ENCODE results near the gene TRAPPC2L.
"Not testable (repeated sequence)": the region's sequence is repeated elsewhere in the genome, so short reads cannot be mapped to it uniquely, and the experiment has no call there.

The TRAPPC2L gene

DNA sequence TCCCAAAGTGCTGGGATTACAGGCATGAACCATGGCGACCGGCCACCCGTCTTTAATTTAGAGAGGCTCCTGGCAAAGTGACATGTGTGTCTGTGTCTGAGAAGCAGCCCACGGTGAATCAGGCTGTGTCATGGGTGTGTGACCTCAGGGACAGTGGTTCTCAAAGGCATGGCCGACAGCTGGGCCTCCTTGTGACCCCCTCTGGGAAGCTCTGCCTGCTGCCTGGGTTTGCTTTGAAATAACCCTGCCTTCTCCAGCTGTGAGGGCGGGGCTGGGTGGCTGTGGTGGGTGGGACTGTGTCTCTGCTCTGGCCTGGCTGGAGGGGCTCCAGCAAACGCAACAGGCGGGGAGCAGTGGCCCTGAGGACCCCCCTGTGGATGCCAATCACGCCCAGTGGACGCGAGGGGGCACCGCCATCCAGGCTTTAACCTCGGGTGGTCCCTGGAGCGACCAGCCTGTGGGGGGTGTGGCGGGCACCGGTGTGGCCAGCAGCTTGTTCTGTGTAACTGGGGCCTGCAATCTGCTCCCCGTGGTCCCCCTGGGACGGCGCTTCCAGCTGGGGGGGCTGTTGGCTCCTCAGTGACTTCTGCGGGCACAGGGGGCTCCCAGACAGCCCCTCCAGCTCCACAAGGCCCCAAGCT, 36.4 kb upstream of the TRAPPC2L start:
- Histone ChIP-seq H3K9ac (ENCODE audit: low read depth, low read length) (no peak overlapping the region), H3K27me3 (ENCODE audit: control insufficient read depth, insufficient read depth, low read length) (no peaks in the 10 kb centered on the region), H3K27ac (ENCODE audit: low read depth, low read length) (no peak overlapping the region), H3K4me1 (ENCODE audit: control insufficient read depth, insufficient read depth, low read length) (no peaks in the 10 kb centered on the region), H3K4me3 (ENCODE audit: low read depth, low read length) (no peak overlapping the region), H3K36me3 (ENCODE audit: control insufficient read depth, insufficient read depth, low read length) (peaks cover 9% of the 10 kb centered on the region; the same call in 1 of the 2 replicates), H3K9me3 (ENCODE audit: control insufficient read depth, insufficient read depth, low read length) (no peaks in the 10 kb centered on the region)

DNA sequence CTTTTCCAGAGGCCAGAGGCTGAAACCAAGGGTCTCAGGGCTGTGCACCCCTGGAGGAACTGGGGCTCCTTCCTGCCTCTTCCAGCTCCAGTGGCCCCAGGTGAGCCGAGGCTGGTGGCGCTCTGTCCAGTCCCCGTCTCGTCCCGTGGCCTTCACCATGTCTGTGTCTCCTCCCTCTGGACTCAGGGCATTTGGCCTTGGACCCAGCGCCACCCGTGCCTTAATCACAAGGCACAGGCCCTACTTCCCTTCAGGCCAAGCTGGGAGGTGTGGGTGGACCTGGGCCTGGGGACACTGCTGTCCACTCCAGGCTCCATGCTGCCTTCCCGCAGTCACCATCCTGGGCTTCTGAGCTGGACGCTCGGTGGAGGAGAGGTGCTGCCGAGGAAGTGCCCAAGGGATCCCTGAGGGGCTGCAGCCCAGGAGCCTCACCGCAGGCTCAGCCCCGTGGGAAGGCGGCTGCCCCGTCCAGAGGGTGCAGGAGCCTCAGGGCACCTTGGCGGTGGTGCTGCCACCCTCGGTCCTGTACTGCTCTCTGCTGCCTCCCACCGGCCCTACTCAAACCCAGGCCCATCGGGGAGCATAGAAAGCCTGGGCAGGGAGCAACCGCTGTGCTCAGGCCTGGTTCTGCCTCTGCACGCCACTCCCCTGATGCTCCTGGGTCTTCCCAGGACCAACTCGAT, 35.6 kb upstream of the TRAPPC2L start:
- Histone ChIP-seq H3K36me3 (ENCODE audit: control insufficient read depth, insufficient read depth, low read length) (peaks cover 9% of the 10 kb centered on the region; the same call in 1 of the 2 replicates), H3K27ac (ENCODE audit: low read depth, low read length) (no peak overlapping the region), H3K9me3 (ENCODE audit: control insufficient read depth, insufficient read depth, low read length) (no peaks in the 10 kb centered on the region), H3K4me1 (ENCODE audit: control insufficient read depth, insufficient read depth, low read length) (no peaks in the 10 kb centered on the region), H3K27me3 (ENCODE audit: control insufficient read depth, insufficient read depth, low read length) (no peaks in the 10 kb centered on the region), H3K9ac (ENCODE audit: low read depth, low read length) (no peak overlapping the region), H3K4me3 (ENCODE audit: low read depth, low read length) (no peak overlapping the region)

DNA sequence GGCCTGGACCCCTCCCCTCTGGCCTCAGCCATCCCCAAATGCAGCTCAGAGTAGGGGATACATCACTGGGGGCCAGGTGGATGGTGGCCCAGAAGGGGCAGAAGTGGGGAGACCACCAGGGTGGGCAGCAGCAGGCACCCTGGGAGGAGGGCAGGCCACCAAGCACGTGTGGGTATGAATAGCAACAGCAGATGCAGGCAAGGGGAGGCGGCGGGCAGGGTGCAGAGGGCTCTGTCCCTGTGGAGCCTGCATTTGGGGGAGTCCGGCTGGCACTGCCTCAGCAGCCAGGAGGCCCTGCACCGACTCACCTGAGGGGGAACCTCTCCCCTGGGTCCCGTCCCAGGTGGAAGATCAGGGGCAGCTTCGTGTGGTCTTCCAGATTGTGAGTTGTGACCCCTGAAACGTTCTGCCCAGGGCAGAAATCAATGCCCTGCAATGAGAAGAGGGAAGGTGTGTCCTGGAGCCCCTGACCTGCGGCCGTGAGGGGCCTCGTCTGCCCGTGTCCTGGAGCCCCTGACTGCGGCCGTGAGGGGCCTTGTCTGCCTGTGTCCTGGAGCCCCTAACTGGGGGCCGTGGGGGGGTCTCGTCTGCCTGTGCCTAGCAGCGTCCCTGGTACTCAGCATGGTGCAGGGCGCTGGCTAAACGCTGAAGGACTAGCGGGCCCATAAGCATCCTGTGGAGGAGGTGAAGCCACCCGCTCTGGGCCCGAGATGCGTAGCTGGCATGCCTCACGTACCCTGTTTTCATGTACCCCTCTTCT, 34.5 kb upstream of the TRAPPC2L start:
- no peaks in the 10 kb centered on the region for H3K4me1 ChIP-seq (ENCODE audit: control insufficient read depth, insufficient read depth, low read length)
- H3K27me3 ChIP-seq (ENCODE audit: control insufficient read depth, insufficient read depth, low read length) = no peaks in the 10 kb centered on the region
- H3K36me3 ChIP-seq (ENCODE audit: control insufficient read depth, insufficient read depth, low read length) = peaks cover 12% of the 10 kb centered on the region; the same call in 1 of the 2 replicates
- no peak overlapping the region for H3K4me3 ChIP-seq (ENCODE audit: low read depth, low read length)
- H3K9me3 ChIP-seq (ENCODE audit: control insufficient read depth, insufficient read depth, low read length) = no peaks in the 10 kb centered on the region
- no peak overlapping the region for H3K9ac ChIP-seq (ENCODE audit: low read depth, low read length)
- H3K27ac ChIP-seq (ENCODE audit: low read depth, low read length) = no peak overlapping the region

DNA sequence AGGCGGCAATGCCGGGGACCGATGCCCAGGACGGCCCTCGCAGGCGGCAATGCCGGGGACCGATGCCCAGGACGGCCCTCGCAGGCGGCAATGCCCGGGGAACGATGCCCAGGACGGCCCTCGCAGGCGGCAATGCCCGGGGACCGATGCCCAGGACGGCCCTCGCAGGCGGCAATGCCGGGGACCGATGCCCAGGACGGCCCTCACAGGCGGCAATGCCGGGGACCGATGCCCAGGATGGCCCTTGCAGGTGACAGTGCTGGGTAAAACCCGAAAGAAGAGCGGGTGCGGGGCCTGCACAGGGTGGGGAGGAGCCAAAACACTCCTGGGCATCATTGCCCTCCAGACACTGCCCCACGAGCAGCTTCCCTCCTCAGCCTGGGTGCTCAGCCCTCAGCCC, 33.3 kb upstream of the TRAPPC2L start:
- not testable (repeated sequence) for H3K27me3 ChIP-seq (ENCODE audit: control insufficient read depth, insufficient read depth, low read length); H3K4me3 ChIP-seq (ENCODE audit: low read depth, low read length); H3K9ac ChIP-seq (ENCODE audit: low read depth, low read length); H3K4me1 ChIP-seq (ENCODE audit: control insufficient read depth, insufficient read depth, low read length); H3K9me3 ChIP-seq (ENCODE audit: control insufficient read depth, insufficient read depth, low read length); H3K27ac ChIP-seq (ENCODE audit: low read depth, low read length)
- H3K36me3 ChIP-seq (ENCODE audit: control insufficient read depth, insufficient read depth, low read length) = peaks cover 12% of the 10 kb centered on the region; the same call in 1 of the 2 replicates

DNA sequence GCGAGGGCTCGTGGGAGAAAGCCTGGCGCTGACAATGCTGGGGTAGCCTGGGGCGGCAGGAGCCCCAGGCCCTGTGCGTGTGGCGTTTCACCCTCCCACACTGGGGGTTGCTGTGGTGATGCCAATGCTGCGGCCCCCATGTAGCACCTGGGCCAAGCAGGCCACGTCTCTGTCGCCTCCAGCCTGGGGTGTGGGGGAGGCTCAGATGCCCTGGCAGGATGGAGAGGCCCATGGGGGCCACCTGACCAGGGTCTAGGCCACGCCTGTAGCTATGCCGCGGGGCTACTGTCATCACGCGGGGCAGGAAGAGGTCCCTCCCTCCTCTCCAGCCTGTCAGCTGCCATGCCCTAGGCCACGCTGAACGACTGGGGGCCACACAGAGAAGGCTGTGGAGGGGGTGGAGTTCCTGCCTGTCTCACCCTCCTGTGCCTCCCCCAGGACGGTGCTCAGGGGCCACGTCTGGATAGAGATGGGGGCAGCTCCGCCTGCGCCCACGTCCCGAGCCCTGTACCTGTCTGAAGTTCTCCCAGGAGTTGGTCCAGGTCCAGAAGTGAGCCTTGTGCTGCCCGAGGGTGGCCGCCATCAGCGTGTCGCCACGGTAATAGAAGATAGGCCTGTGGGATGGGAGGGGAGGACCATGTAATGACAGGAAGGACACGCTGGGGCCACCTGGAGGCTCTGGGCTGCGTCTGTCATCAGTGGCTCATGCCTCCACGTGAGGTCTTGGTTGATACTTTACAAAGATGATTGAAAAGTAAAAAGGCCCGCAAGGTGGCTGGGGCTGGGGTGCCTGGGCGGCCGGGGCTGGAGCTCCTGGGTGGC, 32.5 kb upstream of the TRAPPC2L start:
- H3K4me3 ChIP-seq (ENCODE audit: low read depth, low read length) = no peak overlapping the region
- H3K27me3 ChIP-seq (ENCODE audit: control insufficient read depth, insufficient read depth, low read length) = no peaks in the 10 kb centered on the region
- H3K9me3 ChIP-seq (ENCODE audit: control insufficient read depth, insufficient read depth, low read length) = no peaks in the 10 kb centered on the region
- H3K4me1 ChIP-seq (ENCODE audit: control insufficient read depth, insufficient read depth, low read length) = no peaks in the 10 kb centered on the region
- H3K9ac ChIP-seq (ENCODE audit: low read depth, low read length) = no peak overlapping the region
- peaks cover 12% of the 10 kb centered on the region; the same call in 1 of the 2 replicates for H3K36me3 ChIP-seq (ENCODE audit: control insufficient read depth, insufficient read depth, low read length)
- H3K27ac ChIP-seq (ENCODE audit: low read depth, low read length) = no peak overlapping the region

DNA sequence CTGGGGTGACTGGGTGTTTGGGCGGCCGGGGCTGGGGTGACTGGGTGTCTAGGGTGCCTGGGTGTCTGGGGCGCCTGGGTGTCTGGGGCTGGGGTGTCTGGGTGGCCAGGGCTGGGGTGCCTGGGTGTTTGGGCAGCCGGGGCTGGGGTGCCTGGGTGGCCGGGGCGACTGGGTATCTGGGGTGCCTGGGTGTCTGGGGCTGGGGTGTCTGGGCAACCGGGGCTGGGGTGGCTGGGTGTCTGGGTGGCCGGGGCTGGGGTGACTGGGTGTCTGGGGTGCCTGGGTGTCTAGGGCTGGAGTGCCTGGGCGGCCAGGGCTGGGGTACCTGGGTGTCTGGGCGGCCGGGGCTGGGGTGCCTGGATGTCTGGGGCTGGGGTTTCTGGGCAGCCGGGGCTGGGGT, 31.8 kb upstream of the TRAPPC2L start:
- no peaks in the 10 kb centered on the region for H3K27me3 ChIP-seq (ENCODE audit: control insufficient read depth, insufficient read depth, low read length)
- H3K4me3 ChIP-seq (ENCODE audit: low read depth, low read length) = no peak overlapping the region
- H3K4me1 ChIP-seq (ENCODE audit: control insufficient read depth, insufficient read depth, low read length) = no peaks in the 10 kb centered on the region
- no peaks in the 10 kb centered on the region for H3K9me3 ChIP-seq (ENCODE audit: control insufficient read depth, insufficient read depth, low read length)
- H3K36me3 ChIP-seq (ENCODE audit: control insufficient read depth, insufficient read depth, low read length) = peaks cover 12% of the 10 kb centered on the region; the same call in 1 of the 2 replicates
- H3K9ac ChIP-seq (ENCODE audit: low read depth, low read length) = no peak overlapping the region
- no peak overlapping the region for H3K27ac ChIP-seq (ENCODE audit: low read depth, low read length)

DNA sequence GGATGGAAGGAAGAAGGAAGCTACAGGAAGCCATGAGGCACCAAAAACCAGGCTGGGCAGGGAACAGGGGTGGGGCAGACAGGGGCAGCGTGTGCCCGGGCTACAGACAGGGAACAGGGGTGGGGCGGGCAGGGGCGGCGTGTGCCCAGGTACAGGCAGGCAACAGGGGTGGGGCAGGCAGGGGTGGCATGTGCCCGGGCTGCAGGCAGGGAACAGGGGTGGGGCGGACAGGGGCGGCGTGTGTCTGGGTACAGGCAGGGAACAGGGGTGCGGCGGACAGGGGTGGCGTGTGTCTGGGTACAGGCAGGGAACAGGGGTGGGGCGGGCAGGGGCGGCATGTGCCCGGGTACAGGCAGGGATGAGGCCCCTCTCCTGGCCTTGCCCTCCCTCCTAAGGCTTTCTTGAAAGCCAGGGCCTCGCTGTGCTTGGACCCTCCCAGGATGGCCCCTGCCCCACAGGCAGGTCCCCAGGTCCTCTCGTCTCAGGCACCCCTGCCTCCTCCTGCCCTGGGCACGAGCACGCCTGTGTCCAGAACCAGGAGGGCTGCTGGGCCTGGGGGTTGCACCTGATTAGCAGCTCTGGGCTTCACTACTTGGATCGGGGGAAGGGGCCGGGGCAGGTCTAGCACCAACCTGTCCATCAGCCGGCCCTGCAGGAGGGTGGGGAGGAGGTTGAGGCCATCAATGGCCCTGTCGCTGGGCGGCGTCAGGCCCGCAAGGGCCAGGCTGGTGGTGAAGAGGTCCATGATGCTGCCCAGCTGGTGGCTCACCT, 30.7 kb upstream of the TRAPPC2L start:
- Histone ChIP-seq H3K36me3 (ENCODE audit: control insufficient read depth, insufficient read depth, low read length) (peaks cover 12% of the 10 kb centered on the region; the same call in 1 of the 2 replicates), H3K4me1 (ENCODE audit: control insufficient read depth, insufficient read depth, low read length) (no peaks in the 10 kb centered on the region), H3K4me3 (ENCODE audit: low read depth, low read length) (no peak overlapping the region), H3K27me3 (ENCODE audit: control insufficient read depth, insufficient read depth, low read length) (no peaks in the 10 kb centered on the region), H3K9ac (ENCODE audit: low read depth, low read length) (no peak overlapping the region), H3K27ac (ENCODE audit: low read depth, low read length) (no peak overlapping the region), H3K9me3 (ENCODE audit: control insufficient read depth, insufficient read depth, low read length) (no peaks in the 10 kb centered on the region)

DNA sequence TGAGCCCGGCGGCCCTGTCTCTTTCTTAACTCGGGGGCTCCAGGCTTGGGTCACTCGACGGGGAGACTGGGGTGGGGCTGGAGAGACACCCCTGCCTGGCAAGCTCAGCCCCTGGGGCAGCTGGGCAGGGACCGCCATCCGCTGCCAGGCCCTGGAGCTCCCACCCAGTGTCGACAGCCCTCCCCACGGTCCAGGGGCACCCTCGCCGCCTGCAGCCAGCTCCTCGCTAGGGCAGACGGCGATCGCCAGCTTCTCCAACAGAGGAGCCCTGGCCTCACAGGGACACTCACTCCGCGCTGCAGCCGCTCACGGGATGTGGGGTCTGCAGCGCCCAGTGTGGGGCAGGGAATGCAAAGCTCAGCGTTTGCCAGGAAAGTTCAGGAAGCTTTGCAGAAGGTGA, 29.2 kb upstream of the TRAPPC2L start:
- no peak overlapping the region for H3K4me3 ChIP-seq (ENCODE audit: low read depth, low read length)
- peaks cover 5% of the 10 kb centered on the region; the same call in 1 of the 2 replicates for H3K36me3 ChIP-seq (ENCODE audit: control insufficient read depth, insufficient read depth, low read length)
- H3K27me3 ChIP-seq (ENCODE audit: control insufficient read depth, insufficient read depth, low read length) = no peaks in the 10 kb centered on the region
- no peak overlapping the region for H3K27ac ChIP-seq (ENCODE audit: low read depth, low read length)
- H3K4me1 ChIP-seq (ENCODE audit: control insufficient read depth, insufficient read depth, low read length) = no peaks in the 10 kb centered on the region
- no peak overlapping the region for H3K9ac ChIP-seq (ENCODE audit: low read depth, low read length)
- H3K9me3 ChIP-seq (ENCODE audit: control insufficient read depth, insufficient read depth, low read length) = no peaks in the 10 kb centered on the region

DNA sequence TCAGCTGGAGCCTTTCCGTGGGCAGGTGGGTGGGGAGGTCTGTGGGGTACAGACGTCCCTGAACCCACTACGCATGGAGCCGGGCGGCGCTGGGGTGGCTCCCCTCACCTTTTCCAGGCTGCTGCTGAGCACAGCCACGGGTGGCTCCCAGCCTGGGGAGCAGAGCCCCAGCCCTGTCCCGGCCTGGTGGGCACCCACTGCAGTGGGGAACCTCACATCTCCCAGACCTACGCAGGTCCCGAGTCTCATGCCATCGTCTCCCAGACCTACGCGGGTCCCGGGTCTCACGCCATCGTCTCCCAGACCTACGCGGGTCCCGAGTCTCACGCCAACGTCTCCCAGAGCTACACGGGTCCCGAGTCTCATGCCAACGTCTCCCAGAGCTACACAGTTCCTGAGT, 28.2 kb upstream of the TRAPPC2L start:
- Histone ChIP-seq H3K27me3 (ENCODE audit: control insufficient read depth, insufficient read depth, low read length) (no peaks in the 10 kb centered on the region), H3K27ac (ENCODE audit: low read depth, low read length) (no peak overlapping the region), H3K4me3 (ENCODE audit: low read depth, low read length) (no peak overlapping the region), H3K9ac (ENCODE audit: low read depth, low read length) (no peak overlapping the region), H3K36me3 (ENCODE audit: control insufficient read depth, insufficient read depth, low read length) (0 out of 2 replicates have a peak, but pooled peaks cover 3% of the 10 kb centered on the region), H3K4me1 (ENCODE audit: control insufficient read depth, insufficient read depth, low read length) (no peaks in the 10 kb centered on the region), H3K9me3 (ENCODE audit: control insufficient read depth, insufficient read depth, low read length) (no peaks in the 10 kb centered on the region)

DNA sequence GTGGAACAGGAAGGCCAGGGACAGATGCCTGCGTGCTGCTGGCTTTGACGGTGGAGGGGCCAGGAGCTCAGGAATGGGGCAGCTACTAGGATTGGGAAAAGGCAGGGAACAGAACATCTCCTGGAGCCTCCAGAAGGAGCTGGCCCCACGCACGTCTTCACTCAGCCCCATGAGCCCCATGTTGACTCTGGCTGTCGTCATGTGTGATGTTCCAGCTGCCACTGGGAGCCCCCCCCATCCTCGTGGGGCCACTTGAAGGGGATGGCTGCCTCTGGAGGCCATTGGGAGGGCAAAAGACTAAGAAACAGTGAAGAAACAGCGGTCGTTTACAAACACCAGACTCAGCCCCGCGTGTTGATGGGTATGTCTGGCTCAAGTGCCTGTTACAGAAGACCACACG, 26.7 kb upstream of the TRAPPC2L start:
- H3K9ac ChIP-seq (ENCODE audit: low read depth, low read length) = no peak overlapping the region
- no peak overlapping the region for H3K27ac ChIP-seq (ENCODE audit: low read depth, low read length)
- H3K4me3 ChIP-seq (ENCODE audit: low read depth, low read length) = no peak overlapping the region
- 0 out of 2 replicates have a peak, but pooled peaks cover 8% of the 10 kb centered on the region for H3K36me3 ChIP-seq (ENCODE audit: control insufficient read depth, insufficient read depth, low read length)
- no peaks in the 10 kb centered on the region for H3K9me3 ChIP-seq (ENCODE audit: control insufficient read depth, insufficient read depth, low read length)
- H3K4me1 ChIP-seq (ENCODE audit: control insufficient read depth, insufficient read depth, low read length) = no peaks in the 10 kb centered on the region
- H3K27me3 ChIP-seq (ENCODE audit: control insufficient read depth, insufficient read depth, low read length) = no peaks in the 10 kb centered on the region
